ENCODE measurements around the gene ASPHD2. TPM values are rescaled to one million over a fixed set of nuclear protein-coding genes. Genes with fewer than 3 reads are reported as not detected.

Gene ASPHD2
- total RNA-seq, 4 donors from 2014 or later: 0.20 to 1.2 (median 0.54) TPM

- H3K27me3 ChIP-seq: no peaks in the 10 kb centered on the region
- DNase-seq (ENCODE audit: low spot score in 2 of 2): no peak
- H3K36me3 ChIP-seq: no peaks in the 10 kb centered on the region
- no peak overlapping the region for H3K4me3 ChIP-seq
- no peaks in the 10 kb centered on the region for H3K9me3 ChIP-seq
- 86 to 93% methylated on average over 4 of the region's 4 CpGs for WGBS, 2 donors
- TF ChIP-seq EP300 (IDR thresholded peaks at IDR 0.05) (no peak), POLR2A (IDR thresholded peaks at IDR 0.05) (no peak), CTCF (IDR thresholded peaks at IDR 0.05) (no peak)
- H3K27ac ChIP-seq: no peak overlapping the region
- peaks cover 0 to 9% (median 0%) of the 10 kb centered on the region in 4 donors for H3K4me1 ChIP-seq
These were observed 14.7 kb upstream of the ASPHD2 start for GRCh38 chr22:26414347-26414746.

- TF ChIP-seq POLR2A (IDR thresholded peaks at IDR 0.05) (no peak), EP300 (IDR thresholded peaks at IDR 0.05) (no peak), CTCF (IDR thresholded peaks at IDR 0.05) (no peak)
- no peaks in the 10 kb centered on the region for H3K9me3 ChIP-seq
- peaks cover 0 to 9% (median 0%) of the 10 kb centered on the region in 4 donors for H3K4me1 ChIP-seq
- H3K36me3 ChIP-seq: no peaks in the 10 kb centered on the region
- DNase-seq (ENCODE audit: low spot score in 2 of 2): no peak
- H3K4me3 ChIP-seq: no peak overlapping the region
- no peaks in the 10 kb centered on the region for H3K27me3 ChIP-seq
- no peak overlapping the region for H3K27ac ChIP-seq
- WGBS, 2 donors: 49 to 53% methylated on average over 4 of the region's 4 CpGs
These were observed 12.8 kb upstream of the ASPHD2 start for GRCh38 chr22:26416256-26416655.

- TF ChIP-seq EP300 (IDR thresholded peaks at IDR 0.05): peak in 1 of 2 donors; percentile 19
- TF ChIP-seq POLR2A (IDR thresholded peaks at IDR 0.05): no peak
- TF ChIP-seq CTCF (IDR thresholded peaks at IDR 0.05): no peak
- H3K27ac ChIP-seq: no peak overlapping the region
- H3K36me3 ChIP-seq: no peaks in the 10 kb centered on the region
- WGBS, 2 donors: 32 to 38% methylated on average over 9 of the region's 9 CpGs
- DNase-seq (ENCODE audit: low spot score in 2 of 2): peak in 1 of 2 donors; percentile 11
- no peaks in the 10 kb centered on the region for H3K27me3 ChIP-seq
- H3K9me3 ChIP-seq: no peaks in the 10 kb centered on the region
- peaks cover 0 to 9% (median 0%) of the 10 kb centered on the region in 4 donors for H3K4me1 ChIP-seq
- no peak overlapping the region for H3K4me3 ChIP-seq
These were observed 12.3 kb upstream of the ASPHD2 start for GRCh38 chr22:26416670-26417276.

GRCh38 chr22:26417406-26417805 lies 11.7 kb upstream of the ASPHD2 start:
- TF ChIP-seq EP300 (IDR thresholded peaks at IDR 0.05): no peak
- TF ChIP-seq POLR2A (IDR thresholded peaks at IDR 0.05): no peak
- no peak for TF ChIP-seq CTCF (IDR thresholded peaks at IDR 0.05)
- WGBS, 2 donors: 69 to 76% methylated on average over 3 of the region's 3 CpGs
- Histone ChIP-seq H3K4me1 (peaks cover 0 to 9% (median 0%) of the 10 kb centered on the region in 4 donors), H3K4me3 (no peak overlapping the region), H3K9me3 (peaks cover 0 to 3% (median 0%) of the 10 kb centered on the region in 4 donors), H3K27ac (no peak overlapping the region), H3K27me3 (no peaks in the 10 kb centered on the region), H3K36me3 (no peaks in the 10 kb centered on the region)
- DNase-seq (ENCODE audit: low spot score in 2 of 2): no peak

GRCh38 chr22:26418620-26419019 lies 10.4 kb upstream of the ASPHD2 start:
- Histone ChIP-seq H3K4me3 (no peak overlapping the region), H3K36me3 (no peaks in the 10 kb centered on the region), H3K9me3 (peaks cover 0 to 15% (median 2%) of the 10 kb centered on the region in 4 donors), H3K4me1 (peaks cover 0 to 9% (median 0%) of the 10 kb centered on the region in 4 donors), H3K27me3 (no peaks in the 10 kb centered on the region), H3K27ac (no peak overlapping the region)
- WGBS, 2 donors: 31 to 43% methylated on average over 3 of the region's 3 CpGs
- TF ChIP-seq EP300 (IDR thresholded peaks at IDR 0.05) (no peak), CTCF (IDR thresholded peaks at IDR 0.05) (no peak), POLR2A (IDR thresholded peaks at IDR 0.05) (no peak)
- no peak for DNase-seq (ENCODE audit: low spot score in 2 of 2)

Data from tibial nerve (tissue), 4 donors.